GM19025 (cell line): Measurements from ENCODE around the gene NFE2L3.
A peak's percentile ranks its signal among the peaks of the same experiment; 100 is the strongest.
"Not testable (repeated sequence)": the region's sequence is repeated elsewhere in the genome, so short reads cannot be mapped to it uniquely, and the experiment has no call there.

Experiments
- ATAC-seq: cut with Tn5 transposase; IDR thresholded peaks from one replicate; pipeline ENCODE4 v1.9.1; 2021; ENCODE audit warnings: mild to moderate bottlenecking, low read depth, moderate library complexity; ENCODE audit not compliant: unreplicated experiment

The NFE2L3 gene

GRCh38 chr7:26151953-26152781 is at the start of gene NFE2L3:
NFE2L3 (plus strand) TSS chr7:26152198; CDS start chr7:26152499, 301 bp downstream.
- peak; percentile 69 for ATAC-seq

- ATAC-seq, result no peak
Observed at GRCh38 chr7:26103596-26103995, 48.4 kb upstream of the NFE2L3 start.

GRCh38 chr7:26105236-26105635 is 46.8 kb upstream of the NFE2L3 start:
- ATAC-seq, result no peak

GRCh38 chr7:26105931-26106330 is 46.1 kb upstream of the NFE2L3 start:
- no peak for ATAC-seq

- no peak for ATAC-seq
Observed at GRCh38 chr7:26112203-26112740, 39.7 kb upstream of the NFE2L3 start.

GRCh38 chr7:26115650-26116049 is 36.3 kb upstream of the NFE2L3 start:
- no peak for ATAC-seq

GRCh38 chr7:26117142-26117807 is 34.7 kb upstream of the NFE2L3 start:
- no peak for ATAC-seq

- ATAC-seq, result no peak
Observed at GRCh38 chr7:26117970-26118369, 34.0 kb upstream of the NFE2L3 start.

GRCh38 chr7:26122745-26123144 is 29.3 kb upstream of the NFE2L3 start:
- ATAC-seq, result no peak

GRCh38 chr7:26124775-26125174 is 27.2 kb upstream of the NFE2L3 start:
- not testable (repeated sequence) for ATAC-seq

GRCh38 chr7:26127411-26127810 is 24.6 kb upstream of the NFE2L3 start:
- no peak for ATAC-seq

GRCh38 chr7:26131056-26131589 is 20.9 kb upstream of the NFE2L3 start:
- ATAC-seq, result no peak

- ATAC-seq, result no peak
Observed at GRCh38 chr7:26135076-26135475, 16.9 kb upstream of the NFE2L3 start.

- no peak for ATAC-seq
Observed at GRCh38 chr7:26135551-26135950, 16.4 kb upstream of the NFE2L3 start.

- no peak for ATAC-seq
Observed at GRCh38 chr7:26136831-26137230, 15.2 kb upstream of the NFE2L3 start.

- ATAC-seq, result no peak
Observed at GRCh38 chr7:26140380-26140779, 11.6 kb upstream of the NFE2L3 start.

GRCh38 chr7:26141077-26141476 is 10.9 kb upstream of the NFE2L3 start:
- no peak for ATAC-seq

- ATAC-seq, result no peak
Observed at GRCh38 chr7:26143298-26144048, 8.5 kb upstream of the NFE2L3 start.

GRCh38 chr7:26144184-26145080 is 7.6 kb upstream of the NFE2L3 start:
- ATAC-seq, result no peak

GRCh38 chr7:26145238-26145637 is 6.8 kb upstream of the NFE2L3 start:
- ATAC-seq, result no peak
